Activated CD8-positive, alpha-beta memory T cell treated with anti-CD3 and anti-CD28 coated beads, Interleukin-2, amount 50 U/mL, for 4 hours (primary cell): ENCODE measurements around the gene CHGA.

Source experiments
- DNase-seq: peaks from one replicate; pipeline ENCODE4 v3.0.0-alpha.2; 2020

Gene CHGA

GRCh38 chr14:92945544-92945943 lies 22.6 kb downstream of the CHGA start:
- no peak for DNase-seq

GRCh38 chr14:92945959-92946846 lies 23.3 kb downstream of the CHGA start:
- DNase-seq, result no peak

- no peak for DNase-seq
Observed at GRCh38 chr14:92946847-92947545, 24.0 kb downstream of the CHGA start.

GRCh38 chr14:92948647-92949046 lies 25.7 kb downstream of the CHGA start:
- no peak for DNase-seq

- DNase-seq, result no peak
Observed at GRCh38 chr14:92949496-92950192, 26.7 kb downstream of the CHGA start.

GRCh38 chr14:92950193-92950540 lies 27.2 kb downstream of the CHGA start:
- DNase-seq, result no peak

- DNase-seq, result no peak
Observed at GRCh38 chr14:92950773-92951172, 27.8 kb downstream of the CHGA start.

GRCh38 chr14:92951261-92951660 lies 28.3 kb downstream of the CHGA start:
- DNase-seq, result no peak

GRCh38 chr14:92951912-92952471 lies 29.0 kb downstream of the CHGA start:
- DNase-seq, result peak; percentile 83

- no peak for DNase-seq
Observed at GRCh38 chr14:92952481-92953298, 29.7 kb downstream of the CHGA start.

- no peak for DNase-seq
Observed at GRCh38 chr14:92953526-92953925, 30.6 kb downstream of the CHGA start.

GRCh38 chr14:92954933-92955332 lies 32.0 kb downstream of the CHGA start:
- DNase-seq, result no peak

- no peak for DNase-seq
Observed at GRCh38 chr14:92955381-92955780, 32.4 kb downstream of the CHGA start.

- DNase-seq, result no peak
Observed at GRCh38 chr14:92956961-92957360, 34.0 kb downstream of the CHGA start.

GRCh38 chr14:92958373-92959188 lies 35.6 kb downstream of the CHGA start:
- DNase-seq, result no peak

- DNase-seq, result no peak
Observed at GRCh38 chr14:92959189-92959531, 36.2 kb downstream of the CHGA start.

GRCh38 chr14:92959761-92960680 lies 37.1 kb downstream of the CHGA start:
- no peak for DNase-seq

GRCh38 chr14:92960706-92961566 lies 38.0 kb downstream of the CHGA start:
- DNase-seq, result no peak

GRCh38 chr14:92961567-92961855 lies 38.6 kb downstream of the CHGA start:
- DNase-seq, result no peak
